C4-2B (cell line): ENCODE results near the gene PIH1D2.

Experiments
- H3K27ac ChIP-seq: fragments of 450-650 bp; 2 replicates; pipeline ENCODE4 v1.5.1; 2017
- ZFX ChIP-seq: fragments of 450-650 bp; IDR thresholded peaks from 2 replicates; pipeline ENCODE4 v1.6.1; 2017
- TF ChIP-seq, protein P1 (sequence below): fragments of 450-650 bp; conservative IDR thresholded peaks from 2 replicates; pipeline ENCODE4 v1.5.1; 2017; ENCODE audit warnings: mild to moderate bottlenecking

The PIH1D2 gene

DNA sequence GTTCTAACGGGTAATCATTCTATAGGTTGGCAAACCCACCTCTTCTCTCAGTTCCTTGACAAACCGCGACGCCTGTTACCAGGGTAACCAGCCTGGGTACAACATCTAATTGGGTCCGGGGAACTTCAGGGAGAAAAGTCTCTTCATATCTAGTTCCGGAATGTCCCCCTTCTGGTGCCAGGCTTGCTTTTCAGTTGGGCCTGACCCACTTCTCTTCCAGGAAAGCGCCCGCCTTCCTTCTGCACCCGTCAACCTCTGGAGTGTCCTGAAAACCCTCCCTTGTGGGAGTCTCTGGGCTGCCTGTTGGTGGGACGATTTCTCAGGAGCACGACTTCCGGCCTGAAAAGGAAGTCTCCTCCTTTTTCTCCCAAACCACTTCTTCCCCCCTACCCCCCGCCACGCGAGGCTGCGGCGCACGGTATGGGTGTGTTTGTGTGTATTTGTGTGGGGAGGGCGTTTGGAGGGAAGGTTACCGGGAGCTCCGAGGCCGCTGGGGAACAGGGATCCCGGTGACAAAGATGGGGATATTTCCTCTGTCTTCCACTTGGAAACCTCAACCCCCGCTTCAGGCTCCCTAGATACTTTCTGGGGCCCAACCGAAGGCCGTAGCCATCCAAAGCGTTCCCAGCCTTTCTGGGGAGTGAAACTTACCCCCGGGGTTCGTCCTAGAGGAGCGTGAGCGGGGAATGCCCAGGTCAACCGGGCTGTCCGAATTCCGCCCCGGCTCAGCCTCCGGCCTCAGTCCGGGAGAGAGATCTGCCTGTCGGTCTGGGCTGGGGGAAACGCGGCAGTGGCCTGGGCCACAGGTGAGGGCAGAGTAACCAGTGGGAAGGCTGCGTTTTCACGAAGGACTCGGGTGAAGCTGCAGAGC, at the start of gene PIH1D2, which contains the start of gene NKAPD1:
PIH1D2 (minus strand) TSS at position 77 of the 871 bp plus-strand sequence. CDS start 843 bp downstream, outside the sequence.
NKAPD1 (plus strand) TSS at position 359 of the 871 bp plus-strand sequence. CDS start 1,276 bp downstream, outside the sequence.
- peak within 1 kb of the TSS; percentile 77 for H3K27ac ChIP-seq
- TF ChIP-seq, protein P1, sequence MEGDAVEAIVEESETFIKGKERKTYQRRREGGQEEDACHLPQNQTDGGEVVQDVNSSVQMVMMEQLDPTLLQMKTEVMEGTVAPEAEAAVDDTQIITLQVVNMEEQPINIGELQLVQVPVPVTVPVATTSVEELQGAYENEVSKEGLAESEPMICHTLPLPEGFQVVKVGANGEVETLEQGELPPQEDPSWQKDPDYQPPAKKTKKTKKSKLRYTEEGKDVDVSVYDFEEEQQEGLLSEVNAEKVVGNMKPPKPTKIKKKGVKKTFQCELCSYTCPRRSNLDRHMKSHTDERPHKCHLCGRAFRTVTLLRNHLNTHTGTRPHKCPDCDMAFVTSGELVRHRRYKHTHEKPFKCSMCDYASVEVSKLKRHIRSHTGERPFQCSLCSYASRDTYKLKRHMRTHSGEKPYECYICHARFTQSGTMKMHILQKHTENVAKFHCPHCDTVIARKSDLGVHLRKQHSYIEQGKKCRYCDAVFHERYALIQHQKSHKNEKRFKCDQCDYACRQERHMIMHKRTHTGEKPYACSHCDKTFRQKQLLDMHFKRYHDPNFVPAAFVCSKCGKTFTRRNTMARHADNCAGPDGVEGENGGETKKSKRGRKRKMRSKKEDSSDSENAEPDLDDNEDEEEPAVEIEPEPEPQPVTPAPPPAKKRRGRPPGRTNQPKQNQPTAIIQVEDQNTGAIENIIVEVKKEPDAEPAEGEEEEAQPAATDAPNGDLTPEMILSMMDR: no peak
- TF ChIP-seq ZFX: peak; percentile 67

DNA sequence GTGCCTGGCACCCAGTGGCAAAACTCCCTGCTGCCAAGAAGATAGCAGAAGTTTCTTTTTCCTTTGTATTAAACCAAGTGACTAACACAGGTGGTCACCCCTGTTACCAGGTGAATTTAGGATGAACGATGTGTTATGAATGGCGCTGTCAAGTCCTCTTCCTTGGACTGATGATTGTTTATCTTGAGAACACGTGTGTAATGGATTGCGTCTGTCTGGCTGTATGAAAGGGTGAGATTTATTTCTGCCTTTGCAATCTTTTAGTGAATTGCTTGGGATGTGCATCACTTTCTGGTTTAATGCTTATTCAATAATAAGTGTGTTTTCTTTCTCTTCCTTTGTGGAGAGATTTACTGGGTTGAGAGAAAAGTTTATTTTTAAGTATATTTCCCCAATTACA, 49.3 kb upstream of the PIH1D2 start:
- no peak for TF ChIP-seq ZFX
- TF ChIP-seq, protein P1: no peak
- H3K27ac ChIP-seq: no peak overlapping the region

DNA sequence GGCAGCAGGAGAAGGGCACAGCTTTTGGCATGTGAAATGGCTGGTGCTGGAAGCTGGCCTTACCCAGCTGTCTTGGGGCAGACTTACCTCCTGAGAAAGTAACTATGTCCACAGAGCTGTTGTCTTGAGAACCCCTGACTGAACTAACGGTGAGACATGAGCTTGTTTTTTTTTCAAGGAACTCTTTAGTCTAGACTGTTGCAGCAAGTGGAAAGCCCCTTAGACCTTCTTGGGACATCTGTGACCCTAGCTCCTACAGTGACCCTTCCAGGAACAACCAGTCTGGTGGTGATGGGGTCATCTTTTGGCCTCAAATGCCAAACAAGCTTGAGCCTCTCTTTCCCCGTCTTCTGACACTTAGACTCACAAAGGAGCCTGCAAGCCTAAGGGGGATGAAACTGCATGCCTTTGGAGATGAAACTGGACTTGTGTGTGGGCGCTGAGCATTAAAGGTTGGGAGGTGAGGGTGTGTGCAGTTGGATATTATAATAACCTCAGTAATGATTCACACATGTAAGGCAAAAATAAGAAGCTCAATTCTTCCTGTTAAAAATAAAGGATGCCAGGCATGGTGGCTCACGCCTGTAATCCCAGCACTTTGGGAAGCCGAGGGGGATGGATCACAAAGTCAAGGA, 48.3 kb upstream of the PIH1D2 start:
- H3K27ac ChIP-seq: no peak overlapping the region
- TF ChIP-seq, protein P1: no peak
- TF ChIP-seq ZFX: no peak

DNA sequence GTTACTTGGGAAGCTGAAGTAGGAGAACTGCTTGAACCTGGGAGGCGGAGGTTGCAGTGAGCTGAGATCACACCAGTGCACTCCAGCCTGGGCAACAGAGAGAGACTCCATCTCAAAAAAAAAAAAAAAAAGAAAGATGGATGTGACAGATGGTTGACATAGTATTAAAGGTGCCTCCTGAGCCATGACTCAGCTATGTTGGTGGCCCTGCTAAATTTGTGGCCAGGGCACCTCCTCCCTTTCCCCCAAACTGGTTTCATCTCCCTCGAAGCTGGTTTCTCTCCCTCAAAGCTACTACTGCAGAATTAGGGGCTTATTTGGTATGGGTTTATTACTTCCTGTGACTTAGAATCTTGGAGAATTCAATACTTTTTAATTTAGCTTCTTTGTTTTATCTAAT, 44.4 kb upstream of the PIH1D2 start:
- H3K27ac ChIP-seq: no peak overlapping the region
- TF ChIP-seq ZFX: no peak
- TF ChIP-seq, protein P1: no peak

- H3K27ac ChIP-seq: no peak overlapping the region
- no peak for TF ChIP-seq ZFX
- TF ChIP-seq, protein P1: no peak
These were observed 41.6 kb upstream of the PIH1D2 start for GRCh38 chr11:112115386-112115785.

- no peak for TF ChIP-seq ZFX
- TF ChIP-seq, protein P1: no peak
These were observed 40.6 kb upstream of the PIH1D2 start for GRCh38 chr11:112114460-112114859.

More at GRCh38 chr11:112114460-112114859, 40.6 kb upstream of the PIH1D2 start:
- no peak overlapping the region for H3K27ac ChIP-seq
